HG02678 (cell line): ENCODE measurements around the gene UCN.
"Not testable (repeated sequence)": the region's sequence is repeated elsewhere in the genome, so short reads cannot be mapped to it uniquely, and the experiment has no call there.

Source experiments
- ATAC-seq: cut with Tn5 transposase; IDR thresholded peaks from one replicate; pipeline ENCODE4 v1.9.1; 2021; ENCODE audit warnings: mild to moderate bottlenecking, moderate library complexity; ENCODE audit not compliant: unreplicated experiment

Gene UCN

GRCh38 chr2:27285481-27285880 lies 22.8 kb downstream of the UCN start:
- ATAC-seq, result no peak

GRCh38 chr2:27284996-27285395 lies 23.2 kb downstream of the UCN start:
- ATAC-seq, result no peak

GRCh38 chr2:27282892-27283291 lies 25.4 kb downstream of the UCN start:
- ATAC-seq, result no peak

DNA sequence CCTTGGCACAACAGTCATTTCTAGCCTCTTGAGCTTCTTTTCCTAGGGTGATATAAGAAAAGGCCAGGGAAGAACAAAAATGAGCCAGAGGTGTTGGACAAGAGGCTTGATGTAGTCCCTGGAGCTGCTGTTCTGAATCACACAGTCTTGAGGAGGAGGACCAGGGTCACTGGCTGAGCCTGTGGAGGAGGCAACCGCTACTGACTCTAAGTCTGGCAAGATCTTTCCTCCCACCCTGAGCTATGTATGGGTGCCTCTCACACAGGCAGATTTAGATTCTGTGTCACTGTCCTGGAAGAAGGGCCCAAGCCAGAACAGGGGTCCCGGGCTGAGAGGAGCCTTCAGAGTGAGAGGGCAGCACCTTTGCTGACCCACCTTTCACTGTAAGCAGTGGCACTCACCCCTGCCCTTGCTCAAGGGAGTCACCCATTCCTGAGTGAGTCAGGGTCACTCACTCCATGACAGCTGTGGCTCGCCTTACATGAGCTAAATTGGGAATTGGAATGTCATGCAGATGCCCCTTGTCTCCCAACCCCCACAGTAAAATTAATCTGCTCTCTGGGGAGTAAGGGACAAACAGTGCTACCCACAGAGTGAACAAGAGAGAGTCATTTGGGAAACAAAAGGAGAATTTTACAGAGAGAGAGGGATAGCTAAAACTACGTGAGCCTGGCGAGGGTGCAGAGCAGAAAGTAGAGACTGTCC lies 26.2 kb downstream of the UCN start, which contains the start of gene TRIM54:
TRIM54 (plus strand) TSS at position 575 of the 705 bp plus-strand sequence. CDS start 303 bp downstream, outside the sequence.
- ATAC-seq, result no peak

DNA sequence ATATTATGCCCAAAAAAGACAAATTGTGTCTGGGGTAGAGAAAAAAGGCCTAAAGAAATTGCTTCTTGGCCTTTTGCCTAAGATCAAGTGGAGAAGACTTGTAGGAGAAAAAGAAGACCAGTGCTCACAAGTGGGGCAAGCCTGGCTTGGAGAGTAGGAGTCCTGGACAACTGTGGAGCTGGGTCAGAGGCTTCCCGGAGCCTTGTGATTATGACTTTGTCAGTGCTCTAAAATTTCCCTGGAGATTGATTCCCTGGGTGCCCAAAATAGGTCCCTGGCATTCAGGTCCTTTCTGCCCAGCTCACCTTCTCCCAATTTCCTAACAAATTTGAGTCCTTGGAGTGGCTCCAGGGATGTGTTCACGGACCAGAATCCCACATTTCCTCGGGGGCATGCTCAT lies 26.8 kb downstream of the UCN start:
- ATAC-seq, result no peak

- no peak for ATAC-seq
Measured at GRCh38 chr2:27280826-27281225, 27.4 kb downstream of the UCN start.

DNA sequence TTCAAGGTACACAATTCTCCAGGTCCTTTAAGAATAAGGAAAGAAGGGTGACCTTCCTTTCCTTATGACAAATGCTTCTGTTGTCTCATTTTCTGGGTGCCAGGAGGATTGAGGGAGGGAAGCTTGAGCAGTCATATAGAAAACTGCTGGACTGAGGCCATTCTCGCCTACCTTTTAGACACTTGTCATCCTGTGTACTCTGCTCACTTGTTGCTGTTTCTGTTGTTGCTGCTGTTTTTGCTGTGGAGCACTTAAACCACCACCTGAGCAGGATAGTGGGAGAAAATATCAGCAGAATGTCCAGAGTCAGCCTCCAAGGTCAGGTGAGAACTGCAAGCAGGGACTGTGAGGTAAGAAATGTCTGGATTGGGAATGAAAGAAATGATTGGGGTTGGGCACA lies 30.2 kb downstream of the UCN start:
- ATAC-seq, result no peak

GRCh38 chr2:27275211-27276150 lies 32.8 kb downstream of the UCN start, which contains the start of gene DNAJC5G:
Gene DNAJC5G, plus strand, starts transcription at chr2:27275433. Its CDS starts 1,296 bp downstream, at chr2:27276729.
- ATAC-seq, result no peak

- ATAC-seq, result not testable (repeated sequence)
Measured at GRCh38 chr2:27272537-27273522, 35.4 kb downstream of the UCN start.

- ATAC-seq, result no peak
Measured at GRCh38 chr2:27271631-27272340, 36.5 kb downstream of the UCN start.

DNA sequence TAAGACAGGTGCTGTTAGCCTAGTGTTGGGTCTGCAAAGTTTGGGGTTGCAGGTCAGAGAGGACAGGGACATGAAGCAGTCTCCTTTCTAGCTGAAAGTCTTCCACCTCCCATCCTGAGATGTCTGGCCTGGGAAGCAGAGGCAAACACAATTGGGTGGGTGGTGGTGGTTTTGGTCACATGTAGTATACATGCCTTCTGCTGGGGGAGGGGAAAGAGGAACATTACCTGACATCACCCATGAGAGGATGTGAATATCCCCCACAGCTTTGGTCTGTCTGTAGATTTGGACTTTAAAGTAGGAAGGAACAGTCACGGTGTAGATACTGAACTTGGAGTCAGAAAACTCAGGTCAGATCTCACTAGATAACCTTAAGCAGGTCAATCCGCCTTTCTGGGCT lies 37.6 kb downstream of the UCN start:
- no peak for ATAC-seq

DNA sequence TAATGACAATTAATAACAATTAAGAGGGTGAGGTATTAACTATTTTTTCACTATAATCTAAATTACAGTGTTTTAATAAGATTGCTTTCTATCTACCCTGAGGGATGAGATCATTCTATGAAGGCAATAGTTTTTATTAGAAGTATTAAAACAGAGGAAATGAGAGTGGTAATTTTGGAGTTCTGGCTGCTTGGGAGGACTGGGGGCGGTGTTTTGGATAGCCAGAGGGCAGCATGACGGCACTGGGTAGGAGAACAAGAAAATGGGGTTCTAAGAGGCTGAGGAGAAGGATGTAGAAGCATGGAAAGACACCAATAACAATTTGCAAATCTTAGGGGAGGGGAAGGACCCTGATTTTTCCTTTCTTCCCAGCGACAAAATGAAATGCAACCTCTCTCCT lies 38.1 kb downstream of the UCN start:
- ATAC-seq, result no peak

- not testable (repeated sequence) for ATAC-seq
Measured at GRCh38 chr2:27268296-27268695, 39.9 kb downstream of the UCN start.

DNA sequence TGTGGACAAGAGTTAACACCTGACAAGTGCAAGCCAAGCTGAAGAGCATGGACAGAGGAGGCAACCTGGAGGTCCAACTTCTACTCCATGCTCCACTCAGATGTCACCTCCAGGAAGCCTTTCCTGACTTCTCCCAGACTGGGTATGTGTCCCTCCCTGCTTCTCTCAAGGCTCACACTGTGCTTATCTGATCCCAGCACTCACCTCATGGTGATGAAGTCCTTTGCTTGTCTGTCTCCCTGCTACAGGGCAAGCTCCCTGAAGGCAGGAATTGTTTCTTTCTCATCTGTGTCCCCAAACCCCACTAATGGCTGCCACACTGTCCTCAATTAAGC lies 42.7 kb downstream of the UCN start:
- no peak for ATAC-seq

DNA sequence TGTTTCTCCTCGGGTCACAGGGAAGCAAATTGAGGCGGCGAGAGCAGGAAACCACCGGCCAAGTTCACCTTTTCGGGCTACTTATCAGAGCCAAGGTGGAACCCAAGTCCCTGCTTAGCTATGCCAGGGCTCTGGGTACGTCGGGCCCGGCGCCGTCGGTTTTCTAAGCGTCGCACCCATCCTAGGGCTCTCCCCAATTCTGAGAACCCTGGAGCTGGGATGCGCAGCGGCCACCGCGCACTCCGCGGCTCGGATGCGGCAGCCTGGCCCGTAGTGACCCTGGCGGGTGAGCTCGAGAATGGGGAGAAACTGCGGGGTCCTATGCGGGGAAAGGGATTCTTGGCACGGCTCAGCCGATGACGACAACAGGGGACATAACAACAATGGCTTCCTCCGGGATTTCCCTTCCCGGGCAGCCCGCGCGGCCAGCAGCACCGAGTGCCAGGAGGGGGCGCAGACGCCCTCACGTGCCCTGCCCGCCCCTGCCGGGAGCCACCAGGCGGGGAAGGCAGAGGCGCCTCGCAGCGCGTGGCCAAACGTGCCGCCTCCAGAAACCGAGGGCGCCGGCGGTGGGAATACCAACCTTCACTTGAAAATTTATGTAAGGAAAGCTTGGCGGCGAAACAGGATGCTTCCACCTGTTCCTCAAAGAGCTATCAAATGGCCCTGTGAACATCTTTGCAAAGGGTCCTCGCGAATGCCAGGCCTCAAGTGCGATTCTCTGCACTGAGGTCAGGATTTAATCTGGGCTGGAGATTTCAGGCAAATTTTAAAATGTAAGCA lies 43.3 kb downstream of the UCN start:
- ATAC-seq, result no peak

DNA sequence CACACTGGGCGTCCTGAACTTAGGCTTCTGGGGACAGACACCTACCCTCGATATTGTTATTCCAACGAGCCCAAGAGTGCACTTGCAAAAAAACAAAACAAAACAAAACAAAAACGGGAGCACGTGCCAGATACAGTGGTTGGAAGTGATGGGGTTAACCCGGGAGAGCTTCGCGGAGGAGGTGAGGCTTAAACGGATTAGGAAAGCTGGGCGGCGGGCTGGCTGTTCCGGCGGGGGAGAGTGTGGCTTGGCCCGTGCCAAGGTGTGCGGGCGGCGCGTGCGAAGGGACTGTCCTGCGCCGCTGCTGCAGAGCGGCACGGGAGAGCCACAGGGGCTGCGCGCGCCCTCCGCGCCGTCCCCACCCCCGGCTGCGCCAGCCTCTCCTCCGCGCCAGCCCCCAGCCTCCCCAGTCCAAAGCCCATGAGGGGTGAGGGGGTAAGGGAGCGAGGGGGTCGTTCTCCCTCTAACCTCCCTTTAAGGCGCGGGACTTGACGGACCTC lies 43.9 kb downstream of the UCN start:
- ATAC-seq, result no peak

DNA sequence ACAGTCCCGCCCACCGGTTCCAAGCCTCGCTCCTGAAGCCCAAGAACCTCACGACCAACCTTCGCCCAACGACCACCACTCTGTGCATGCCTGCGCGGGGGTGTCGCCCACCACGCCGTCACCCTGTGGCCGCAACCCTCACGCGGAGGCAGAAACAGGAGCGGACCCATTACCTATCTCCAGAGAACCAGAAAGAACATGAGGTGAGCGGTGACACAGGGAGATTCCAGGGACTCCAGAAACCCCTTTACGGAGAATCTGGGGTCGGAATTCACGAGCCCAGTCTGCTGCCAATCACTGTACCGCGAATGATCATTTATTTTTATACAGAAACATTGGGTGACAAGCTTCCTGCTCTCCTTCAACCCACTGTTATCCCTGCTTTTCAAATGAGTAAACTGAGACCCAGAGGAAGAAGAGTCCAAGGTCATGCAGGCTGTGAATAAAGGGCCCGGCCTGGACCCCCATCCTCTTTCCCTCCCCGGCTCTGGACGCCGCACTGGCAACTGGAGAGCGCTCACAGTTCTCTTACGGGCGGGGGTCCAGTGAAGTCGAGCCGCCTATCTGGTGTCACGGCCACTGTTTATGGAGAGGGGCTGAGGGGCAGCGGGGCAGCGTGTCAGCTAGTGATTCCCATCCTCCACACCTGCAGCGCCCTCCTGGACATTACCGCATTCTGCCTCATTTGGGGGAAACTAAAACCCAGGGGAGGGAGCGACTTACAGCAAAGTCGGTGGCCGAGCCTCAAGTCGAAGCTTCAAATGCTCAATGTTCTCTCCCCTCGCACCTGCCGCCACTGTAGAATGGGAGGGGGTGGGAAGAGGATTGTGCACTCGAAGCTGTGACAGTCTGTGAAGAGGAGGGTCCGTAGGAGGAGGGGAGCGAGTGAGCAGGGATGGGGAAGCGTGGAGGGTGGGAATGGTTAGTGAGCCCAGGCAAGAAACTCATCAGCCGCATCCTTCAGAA lies 44.7 kb downstream of the UCN start:
- ATAC-seq, result no peak
